Measurements from ENCODE around the gene AEN.

Gene AEN

DNA sequence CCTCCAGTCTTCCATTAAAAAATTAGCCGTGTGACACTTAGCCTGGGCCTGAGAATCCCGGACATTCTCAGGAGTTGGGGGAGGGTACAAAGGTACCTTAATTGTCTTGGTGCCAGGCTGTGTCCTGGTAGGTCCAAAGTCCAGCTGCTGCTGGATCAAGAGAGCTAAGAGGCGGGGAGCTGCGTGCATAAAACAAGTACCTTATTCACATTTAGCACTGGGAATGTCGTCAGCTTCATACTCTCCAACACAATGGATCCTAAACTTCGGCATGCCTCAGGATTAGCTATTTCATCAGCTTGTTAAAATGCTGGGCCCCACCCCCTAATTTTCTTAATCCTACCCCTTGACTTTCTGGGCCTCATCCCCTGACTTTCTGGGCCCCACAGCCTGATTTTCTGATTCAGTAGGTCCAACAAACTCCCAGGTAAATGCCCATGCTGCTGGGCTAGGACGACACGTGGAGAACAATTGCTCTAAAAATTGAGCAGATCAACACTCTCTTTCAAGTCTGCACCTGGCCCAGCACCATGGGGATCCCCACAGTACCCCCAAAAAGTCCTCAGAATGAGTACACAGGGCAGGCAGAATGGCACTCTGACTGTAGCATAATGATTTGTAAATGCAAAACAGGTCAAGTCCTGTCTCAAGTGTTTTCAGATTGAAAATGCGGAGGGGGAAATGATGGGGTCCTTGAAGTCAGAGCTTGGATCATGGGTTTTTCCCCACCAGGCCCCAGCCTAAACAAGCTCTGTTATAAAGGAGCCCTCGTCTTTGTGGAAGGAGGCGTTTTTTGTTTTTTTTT, 5.6 kb upstream of the AEN start:
- Histone ChIP-seq H3K27me3 (ENCODE audit: control insufficient read depth, insufficient read depth, low read length) (no peaks in the 10 kb centered on the region; the same call in 1 of the 2 replicates), H3K9me3 (ENCODE audit: control insufficient read depth, insufficient read depth, low read depth, low read length) (no peaks in the 10 kb centered on the region), H3K27ac (ENCODE audit: low read depth, low read length) (peak overlapping the region; percentile 79; the same call in 1 of the 2 replicates), H3K4me1 (ENCODE audit: control insufficient read depth, insufficient read depth, low read length) (peaks cover 52% of the 10 kb centered on the region), H3K36me3 (ENCODE audit: control insufficient read depth, insufficient read depth, low read length) (no peaks in the 10 kb centered on the region), H3K4me3 (ENCODE audit: low read depth, low read length) (no peak overlapping the region), H3K9ac (ENCODE audit: low read length) (peak overlapping the region; percentile 62)

DNA sequence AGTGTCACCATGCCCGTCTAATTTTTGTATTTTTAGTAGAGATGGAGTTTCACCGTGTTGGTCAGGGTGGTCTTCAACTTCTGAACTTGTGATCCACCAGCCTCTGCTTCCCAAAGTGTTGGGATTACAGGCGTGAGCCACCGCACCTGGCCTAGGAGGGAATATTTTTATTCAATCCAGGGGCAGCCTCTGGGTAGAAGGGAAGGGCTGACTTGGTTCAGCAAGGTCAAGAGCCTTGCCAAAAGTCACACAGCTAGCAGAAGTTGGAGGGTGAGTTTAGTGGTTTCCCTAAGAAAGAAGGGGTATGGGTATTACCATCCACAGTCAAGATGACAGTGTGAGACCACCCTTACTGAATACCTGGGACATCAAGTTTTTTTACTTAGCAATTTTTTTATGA, 4.9 kb upstream of the AEN start:
- Histone ChIP-seq H3K27ac (ENCODE audit: low read depth, low read length) (no peak overlapping the region), H3K27me3 (ENCODE audit: control insufficient read depth, insufficient read depth, low read length) (no peaks in the 10 kb centered on the region; the same call in 1 of the 2 replicates), H3K9me3 (ENCODE audit: control insufficient read depth, insufficient read depth, low read depth, low read length) (no peaks in the 10 kb centered on the region), H3K4me3 (ENCODE audit: low read depth, low read length) (no peak overlapping the region), H3K9ac (ENCODE audit: low read length) (no peak overlapping the region), H3K4me1 (ENCODE audit: control insufficient read depth, insufficient read depth, low read length) (peaks cover 49% of the 10 kb centered on the region), H3K36me3 (ENCODE audit: control insufficient read depth, insufficient read depth, low read length) (no peaks in the 10 kb centered on the region)

DNA sequence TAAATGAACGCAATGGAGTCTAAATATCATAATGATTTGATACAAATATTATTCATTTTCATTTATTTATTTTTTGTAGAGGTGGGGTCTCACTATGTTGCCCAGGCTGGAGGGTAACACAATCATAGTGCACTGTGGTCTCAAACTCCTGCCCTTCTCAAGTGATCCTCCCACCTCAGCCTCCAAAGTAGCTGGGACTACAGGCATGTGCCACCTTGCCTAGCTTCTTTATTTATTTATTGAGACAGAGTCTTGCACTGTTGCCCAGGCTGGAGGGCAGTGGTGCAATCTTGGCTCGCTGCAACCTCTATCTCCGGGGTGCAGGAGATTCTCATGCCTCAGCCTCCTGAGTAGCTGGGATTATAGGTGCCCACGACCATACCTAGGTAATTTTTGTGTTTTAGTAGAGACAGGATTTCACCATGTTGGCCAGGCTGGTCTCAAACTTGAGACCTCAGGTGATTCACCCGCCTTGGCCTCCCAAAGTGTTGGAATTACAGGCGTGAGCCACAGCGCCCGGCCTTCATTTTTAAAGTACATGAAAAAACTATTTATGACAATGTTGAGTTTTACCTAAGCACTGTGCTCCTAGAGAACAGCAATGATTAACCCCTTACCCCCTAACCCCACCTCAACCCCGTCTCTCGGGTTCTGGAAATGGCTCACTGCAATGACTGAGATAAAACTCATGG, 4.0 kb upstream of the AEN start:
- no peaks in the 10 kb centered on the region; the same call in 1 of the 2 replicates for H3K27me3 ChIP-seq (ENCODE audit: control insufficient read depth, insufficient read depth, low read length)
- no peaks in the 10 kb centered on the region for H3K9me3 ChIP-seq (ENCODE audit: control insufficient read depth, insufficient read depth, low read depth, low read length)
- H3K9ac ChIP-seq (ENCODE audit: low read length): no peak overlapping the region
- peaks cover 1% of the 10 kb centered on the region; the same call in 1 of the 2 replicates for H3K36me3 ChIP-seq (ENCODE audit: control insufficient read depth, insufficient read depth, low read length)
- H3K27ac ChIP-seq (ENCODE audit: low read depth, low read length): no peak overlapping the region
- H3K4me1 ChIP-seq (ENCODE audit: control insufficient read depth, insufficient read depth, low read length): peaks cover 40% of the 10 kb centered on the region
- no peak overlapping the region for H3K4me3 ChIP-seq (ENCODE audit: low read depth, low read length)

DNA sequence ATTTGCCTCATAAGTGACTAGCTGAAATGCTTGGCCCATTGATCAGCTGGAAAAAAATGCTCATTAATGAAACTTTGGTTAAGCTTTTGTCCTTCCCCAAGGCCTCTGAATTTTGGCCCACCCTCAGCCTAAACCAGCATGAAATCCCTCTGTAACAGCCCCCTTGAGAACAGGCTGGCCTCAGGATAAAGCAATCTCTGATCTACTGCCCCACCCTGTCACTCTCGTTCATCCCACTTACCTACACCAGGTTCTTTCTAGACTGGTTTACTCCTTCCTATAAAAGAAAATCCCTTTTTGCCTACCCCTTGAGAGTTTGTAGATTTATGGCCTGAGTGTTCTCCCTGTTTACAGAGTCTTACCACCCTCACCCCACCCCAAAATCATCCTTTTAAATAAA, 3.4 kb upstream of the AEN start:
- Histone ChIP-seq H3K9ac (ENCODE audit: low read length) (no peak overlapping the region), H3K4me1 (ENCODE audit: control insufficient read depth, insufficient read depth, low read length) (peaks cover 35% of the 10 kb centered on the region), H3K27me3 (ENCODE audit: control insufficient read depth, insufficient read depth, low read length) (no peaks in the 10 kb centered on the region; the same call in 1 of the 2 replicates), H3K36me3 (ENCODE audit: control insufficient read depth, insufficient read depth, low read length) (peaks cover 5% of the 10 kb centered on the region; the same call in 1 of the 2 replicates), H3K4me3 (ENCODE audit: low read depth, low read length) (no peak overlapping the region), H3K27ac (ENCODE audit: low read depth, low read length) (no peak overlapping the region), H3K9me3 (ENCODE audit: control insufficient read depth, insufficient read depth, low read depth, low read length) (no peaks in the 10 kb centered on the region)

DNA sequence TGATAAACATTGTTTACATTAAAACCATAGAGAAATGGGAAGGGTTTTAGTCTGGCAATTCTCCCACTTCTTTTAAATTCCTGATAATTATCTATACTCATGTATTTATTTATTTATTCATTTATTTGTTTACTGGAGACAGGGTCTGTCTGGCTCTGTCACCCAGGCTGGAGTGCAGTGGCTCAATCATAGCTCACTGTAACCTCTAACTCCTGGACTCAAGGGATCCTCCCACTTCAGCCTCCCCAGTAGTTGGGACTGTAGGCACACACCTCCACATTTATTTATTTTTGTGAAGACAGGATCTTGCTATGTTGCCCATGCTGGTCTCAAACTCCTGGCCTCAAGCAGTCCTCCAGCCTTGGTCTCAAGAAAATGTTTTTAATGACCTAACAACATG, 2.5 kb upstream of the AEN start:
- Histone ChIP-seq H3K27ac (ENCODE audit: low read depth, low read length) (no peak overlapping the region), H3K4me3 (ENCODE audit: low read depth, low read length) (no peak overlapping the region), H3K27me3 (ENCODE audit: control insufficient read depth, insufficient read depth, low read length) (no peaks in the 10 kb centered on the region; the same call in 1 of the 2 replicates), H3K9me3 (ENCODE audit: control insufficient read depth, insufficient read depth, low read depth, low read length) (no peaks in the 10 kb centered on the region), H3K9ac (ENCODE audit: low read length) (no peak overlapping the region), H3K36me3 (ENCODE audit: control insufficient read depth, insufficient read depth, low read length) (peaks cover 12% of the 10 kb centered on the region), H3K4me1 (ENCODE audit: control insufficient read depth, insufficient read depth, low read length) (peaks cover 37% of the 10 kb centered on the region)

DNA sequence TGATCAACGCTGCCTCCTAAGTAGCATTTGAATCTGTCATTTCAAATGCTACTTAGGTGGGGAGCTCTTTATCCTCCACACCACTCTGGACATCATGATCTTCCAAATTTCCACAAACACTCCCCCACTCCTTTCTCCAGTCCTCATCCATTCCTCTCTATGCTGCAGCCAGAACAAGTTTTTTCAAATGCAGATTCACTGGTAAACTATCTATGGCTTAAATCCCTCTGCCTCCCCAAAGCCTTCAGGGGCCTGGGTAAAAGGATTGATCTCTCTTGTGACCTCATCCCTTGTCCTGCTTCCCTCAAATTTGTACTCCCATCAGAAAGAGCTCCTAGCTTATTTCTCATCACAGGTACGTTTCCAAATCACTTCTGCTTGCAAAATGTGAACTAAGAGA, 1.3 kb upstream of the AEN start:
- Histone ChIP-seq H3K27me3 (ENCODE audit: control insufficient read depth, insufficient read depth, low read length) (no peaks in the 10 kb centered on the region), H3K9me3 (ENCODE audit: control insufficient read depth, insufficient read depth, low read depth, low read length) (no peaks in the 10 kb centered on the region), H3K27ac (ENCODE audit: low read depth, low read length) (peak overlapping the region; percentile 96; the same call in 1 of the 2 replicates), H3K9ac (ENCODE audit: low read length) (peak overlapping the region; percentile 32), H3K4me3 (ENCODE audit: low read depth, low read length) (0 out of 2 replicates have a peak overlapping the region, but pooled peaks have one; percentile 16), H3K4me1 (ENCODE audit: control insufficient read depth, insufficient read depth, low read length) (peaks cover 39% of the 10 kb centered on the region), H3K36me3 (ENCODE audit: control insufficient read depth, insufficient read depth, low read length) (peaks cover 23% of the 10 kb centered on the region)

DNA sequence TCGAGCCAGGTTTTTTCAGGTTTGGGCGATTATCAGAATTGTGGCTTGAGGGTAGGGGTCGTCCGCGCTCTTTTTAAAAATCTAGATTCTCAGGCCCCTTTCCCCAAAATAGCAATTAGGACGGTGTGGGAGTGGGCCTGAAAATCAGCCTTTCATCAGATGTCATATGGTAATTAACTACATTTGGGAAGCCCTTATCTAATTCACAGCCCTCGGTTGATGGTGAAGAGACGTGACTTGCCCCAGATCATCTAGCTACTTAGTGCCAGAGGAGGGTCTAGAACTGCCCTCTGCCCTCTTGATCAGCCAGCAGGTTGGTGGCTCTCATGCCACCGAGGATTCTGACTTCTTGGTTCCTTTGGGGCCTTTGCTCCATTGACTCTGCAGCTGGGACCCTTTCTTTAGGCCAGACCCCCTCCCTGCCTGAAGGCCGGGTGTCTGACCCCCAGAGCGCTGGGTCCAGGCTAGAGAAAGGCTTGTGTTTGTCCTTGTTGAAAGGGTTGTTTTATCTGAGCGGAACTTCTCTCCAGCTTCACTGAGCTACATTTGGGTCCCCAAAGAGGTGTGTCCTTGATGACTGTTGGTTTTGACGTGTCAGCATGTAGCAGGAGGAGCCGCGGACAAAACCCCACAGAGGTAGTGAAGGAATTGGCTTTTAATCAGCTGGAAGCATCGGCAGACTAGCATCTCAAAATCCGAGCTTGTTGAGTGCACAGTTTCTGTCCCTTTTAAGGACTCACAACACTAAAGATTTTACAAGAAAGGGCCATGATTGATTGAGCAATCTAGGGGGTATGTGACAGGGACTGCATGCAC, 857 bp downstream of the AEN start:
- H3K36me3 ChIP-seq (ENCODE audit: control insufficient read depth, insufficient read depth, low read length): peaks cover 42% of the 10 kb centered on the region
- peaks cover 32% of the 10 kb centered on the region for H3K4me1 ChIP-seq (ENCODE audit: control insufficient read depth, insufficient read depth, low read length)
- H3K4me3 ChIP-seq (ENCODE audit: low read depth, low read length): peak overlapping the region; percentile 88

DNA sequence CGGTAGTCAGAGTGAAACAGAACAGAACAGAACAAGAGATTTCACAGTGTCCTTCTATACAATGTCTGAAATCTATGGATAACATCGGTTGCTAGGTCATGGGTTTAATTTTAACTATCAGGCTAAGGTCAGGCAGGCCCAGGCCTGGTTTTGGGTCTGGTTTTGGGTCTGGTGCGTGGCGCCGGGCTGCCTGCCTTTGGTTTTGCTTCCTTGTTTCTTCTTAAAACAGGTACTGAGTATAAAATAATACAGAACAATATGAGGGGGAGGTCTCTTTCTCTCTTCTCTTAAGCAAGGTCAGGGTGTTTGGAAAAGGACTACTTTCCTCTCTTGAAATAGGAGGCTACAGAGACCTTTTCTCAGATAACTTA, 1.4 kb downstream of the AEN start:
- no peaks in the 10 kb centered on the region for H3K27me3 ChIP-seq (ENCODE audit: control insufficient read depth, insufficient read depth, low read length)
- H3K4me3 ChIP-seq (ENCODE audit: low read depth, low read length): peak overlapping the region; percentile 88
- H3K36me3 ChIP-seq (ENCODE audit: control insufficient read depth, insufficient read depth, low read length): peaks cover 48% of the 10 kb centered on the region
- H3K9me3 ChIP-seq (ENCODE audit: control insufficient read depth, insufficient read depth, low read depth, low read length): no peaks in the 10 kb centered on the region
- H3K9ac ChIP-seq (ENCODE audit: low read length): peak overlapping the region; percentile 98
- H3K27ac ChIP-seq (ENCODE audit: low read depth, low read length): peak overlapping the region; percentile 96; the same call in 1 of the 2 replicates
- peaks cover 37% of the 10 kb centered on the region for H3K4me1 ChIP-seq (ENCODE audit: control insufficient read depth, insufficient read depth, low read length)

More for the DNA sequence above, 857 bp downstream of the AEN start:
- Histone ChIP-seq H3K27me3 (ENCODE audit: control insufficient read depth, insufficient read depth, low read length) (no peaks in the 10 kb centered on the region), H3K9me3 (ENCODE audit: control insufficient read depth, insufficient read depth, low read depth, low read length) (no peaks in the 10 kb centered on the region), H3K27ac (ENCODE audit: low read depth, low read length) (peak overlapping the region; percentile 96), H3K9ac (ENCODE audit: low read length) (peak overlapping the region; percentile 98)

DNA sequence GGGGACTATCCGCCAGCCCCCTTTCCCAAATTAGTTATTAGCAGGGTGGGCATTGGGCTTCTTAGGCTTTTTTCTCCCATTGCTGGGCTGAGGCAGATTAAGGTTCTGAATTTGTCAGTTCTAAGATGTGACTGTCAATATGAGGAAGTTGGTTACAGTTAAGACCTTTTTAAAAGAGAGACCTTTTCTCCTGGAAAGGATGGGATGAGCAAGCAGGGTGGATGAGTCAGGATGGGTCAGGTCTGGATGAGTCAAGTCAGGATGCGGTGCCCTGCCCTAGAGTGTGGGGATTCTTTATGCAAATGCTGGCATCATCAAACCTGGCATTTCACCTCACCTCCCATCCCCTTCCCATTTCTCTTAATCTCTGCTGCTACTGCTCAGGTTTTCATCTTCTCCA, 1.9 kb downstream of the AEN start:
- Histone ChIP-seq H3K27me3 (ENCODE audit: control insufficient read depth, insufficient read depth, low read length) (no peaks in the 10 kb centered on the region), H3K9me3 (ENCODE audit: control insufficient read depth, insufficient read depth, low read depth, low read length) (no peaks in the 10 kb centered on the region), H3K9ac (ENCODE audit: low read length) (peak overlapping the region; percentile 98), H3K27ac (ENCODE audit: low read depth, low read length) (no peak overlapping the region; the same call in 1 of the 2 replicates), H3K4me3 (ENCODE audit: low read depth, low read length) (peak overlapping the region; percentile 88), H3K4me1 (ENCODE audit: control insufficient read depth, insufficient read depth, low read length) (peaks cover 39% of the 10 kb centered on the region), H3K36me3 (ENCODE audit: control insufficient read depth, insufficient read depth, low read length) (peaks cover 53% of the 10 kb centered on the region)

DNA sequence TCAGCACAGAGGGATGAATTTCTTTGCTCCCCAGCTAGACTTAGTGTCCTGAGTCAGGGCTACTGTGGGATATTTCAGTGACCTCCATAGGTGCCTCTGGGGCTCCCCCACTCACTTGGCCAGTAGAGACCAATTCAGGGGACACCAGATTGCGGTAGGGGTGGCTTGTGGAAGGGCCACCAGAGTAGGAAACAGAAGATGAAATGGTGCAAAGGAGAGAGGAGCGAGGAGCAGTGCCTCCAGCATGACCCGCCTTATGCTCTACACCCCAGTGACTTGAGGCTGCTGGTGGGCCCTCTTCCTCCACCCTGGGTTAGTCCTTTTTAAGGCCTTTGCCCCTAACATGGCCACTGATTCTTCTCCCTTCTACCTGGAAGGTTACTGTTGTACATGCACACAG, 2.5 kb downstream of the AEN start:
- Histone ChIP-seq H3K27ac (ENCODE audit: low read depth, low read length) (peak overlapping the region; percentile 20; the same call in 1 of the 2 replicates), H3K27me3 (ENCODE audit: control insufficient read depth, insufficient read depth, low read length) (no peaks in the 10 kb centered on the region), H3K9me3 (ENCODE audit: control insufficient read depth, insufficient read depth, low read depth, low read length) (no peaks in the 10 kb centered on the region), H3K4me1 (ENCODE audit: control insufficient read depth, insufficient read depth, low read length) (peaks cover 39% of the 10 kb centered on the region), H3K36me3 (ENCODE audit: control insufficient read depth, insufficient read depth, low read length) (peaks cover 59% of the 10 kb centered on the region), H3K4me3 (ENCODE audit: low read depth, low read length) (peak overlapping the region; percentile 88), H3K9ac (ENCODE audit: low read length) (peak overlapping the region; percentile 98)

Data from HUES6 (cell line).